ENCODE measurements around the gene PFN3. TPM values are rescaled to one million over a fixed set of nuclear protein-coding genes. Genes with fewer than 3 reads are reported as not detected.

PFN3 gene
- total and polyA plus RNA-seq, 2 experiments from 2014 or later, result 1.9 to 2.0 TPM

DNA sequence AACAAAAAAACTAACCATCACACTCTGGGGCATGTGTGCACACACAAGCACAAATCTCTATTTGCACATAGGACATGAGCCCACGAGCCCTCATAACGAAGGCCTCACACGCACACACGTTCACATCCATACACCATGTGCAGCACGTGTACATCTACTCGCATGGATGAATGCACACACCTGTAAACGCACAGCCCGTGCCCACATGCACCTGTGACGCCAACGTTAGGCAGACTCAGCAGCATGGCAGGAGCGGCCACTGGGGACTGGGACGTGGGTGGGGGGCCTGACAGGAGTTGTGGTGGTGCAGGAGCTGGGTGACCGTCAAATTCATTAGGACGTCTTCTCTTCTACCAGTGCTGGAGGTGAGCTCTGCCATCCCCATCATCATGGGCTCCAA lies 13.1 kb downstream of the PFN3 start:
- H3K4me2 ChIP-seq, result no peak overlapping the region
- H3K4me1 ChIP-seq (ENCODE audit: insufficient read depth), result no peaks in the 10 kb centered on the region
- TF ChIP-seq, protein P1, sequence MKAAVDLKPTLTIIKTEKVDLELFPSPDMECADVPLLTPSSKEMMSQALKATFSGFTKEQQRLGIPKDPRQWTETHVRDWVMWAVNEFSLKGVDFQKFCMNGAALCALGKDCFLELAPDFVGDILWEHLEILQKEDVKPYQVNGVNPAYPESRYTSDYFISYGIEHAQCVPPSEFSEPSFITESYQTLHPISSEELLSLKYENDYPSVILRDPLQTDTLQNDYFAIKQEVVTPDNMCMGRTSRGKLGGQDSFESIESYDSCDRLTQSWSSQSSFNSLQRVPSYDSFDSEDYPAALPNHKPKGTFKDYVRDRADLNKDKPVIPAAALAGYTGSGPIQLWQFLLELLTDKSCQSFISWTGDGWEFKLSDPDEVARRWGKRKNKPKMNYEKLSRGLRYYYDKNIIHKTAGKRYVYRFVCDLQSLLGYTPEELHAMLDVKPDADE (IDR thresholded peaks at IDR 0.05), result no peak
- TF ChIP-seq, protein P2, sequence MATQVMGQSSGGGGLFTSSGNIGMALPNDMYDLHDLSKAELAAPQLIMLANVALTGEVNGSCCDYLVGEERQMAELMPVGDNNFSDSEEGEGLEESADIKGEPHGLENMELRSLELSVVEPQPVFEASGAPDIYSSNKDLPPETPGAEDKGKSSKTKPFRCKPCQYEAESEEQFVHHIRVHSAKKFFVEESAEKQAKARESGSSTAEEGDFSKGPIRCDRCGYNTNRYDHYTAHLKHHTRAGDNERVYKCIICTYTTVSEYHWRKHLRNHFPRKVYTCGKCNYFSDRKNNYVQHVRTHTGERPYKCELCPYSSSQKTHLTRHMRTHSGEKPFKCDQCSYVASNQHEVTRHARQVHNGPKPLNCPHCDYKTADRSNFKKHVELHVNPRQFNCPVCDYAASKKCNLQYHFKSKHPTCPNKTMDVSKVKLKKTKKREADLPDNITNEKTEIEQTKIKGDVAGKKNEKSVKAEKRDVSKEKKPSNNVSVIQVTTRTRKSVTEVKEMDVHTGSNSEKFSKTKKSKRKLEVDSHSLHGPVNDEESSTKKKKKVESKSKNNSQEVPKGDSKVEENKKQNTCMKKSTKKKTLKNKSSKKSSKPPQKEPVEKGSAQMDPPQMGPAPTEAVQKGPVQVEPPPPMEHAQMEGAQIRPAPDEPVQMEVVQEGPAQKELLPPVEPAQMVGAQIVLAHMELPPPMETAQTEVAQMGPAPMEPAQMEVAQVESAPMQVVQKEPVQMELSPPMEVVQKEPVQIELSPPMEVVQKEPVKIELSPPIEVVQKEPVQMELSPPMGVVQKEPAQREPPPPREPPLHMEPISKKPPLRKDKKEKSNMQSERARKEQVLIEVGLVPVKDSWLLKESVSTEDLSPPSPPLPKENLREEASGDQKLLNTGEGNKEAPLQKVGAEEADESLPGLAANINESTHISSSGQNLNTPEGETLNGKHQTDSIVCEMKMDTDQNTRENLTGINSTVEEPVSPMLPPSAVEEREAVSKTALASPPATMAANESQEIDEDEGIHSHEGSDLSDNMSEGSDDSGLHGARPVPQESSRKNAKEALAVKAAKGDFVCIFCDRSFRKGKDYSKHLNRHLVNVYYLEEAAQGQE (IDR thresholded peaks at IDR 0.05; ENCODE audit: unreplicated experiment), result no peak
- H3K9me3 Mint-ChIP-seq, result no peaks in the 10 kb centered on the region
- H4K20me1 ChIP-seq (replicated peaks; ENCODE audit: insufficient read depth), result no peaks in the 10 kb centered on the region
- H3K9me2 ChIP-seq (ENCODE audit: insufficient read depth), result no peaks in the 10 kb centered on the region
- no peak overlapping the region for H3K4me3 Mint-ChIP-seq
- H3K27me3 ChIP-seq (ENCODE audit: insufficient read depth), result peaks cover 18% of the 10 kb centered on the region; the same call in 1 of the 2 replicates
- peaks cover 23% of the 10 kb centered on the region for H3K4me1 Mint-ChIP-seq
- no peak for DNase-seq (ENCODE audit: low spot score)
- no peak overlapping the region for H3K4me3 ChIP-seq
- 0 out of 2 replicates have a peak, but pooled peaks cover 8% of the 10 kb centered on the region for H3F3A ChIP-seq (replicated peaks; ENCODE audit: low read depth)
- H3K27me3 Mint-ChIP-seq (ENCODE audit: insufficient read depth, low read depth, poor library complexity), result peaks cover 29% of the 10 kb centered on the region
- no peak for ATAC-seq
- H3K27ac ChIP-seq (ENCODE audit: low read depth), result no peak overlapping the region
- no peak overlapping the region for H2AFZ ChIP-seq
- H3K27ac Mint-ChIP-seq, result 0 out of 2 replicates have a peak overlapping the region, but pooled peaks have one; percentile 69
- no peaks in the 10 kb centered on the region for H3K79me2 ChIP-seq (replicated peaks; ENCODE audit: insufficient read depth)
- no peaks in the 10 kb centered on the region; the same call in 2 of the 3 replicates for H3K36me3 Mint-ChIP-seq (ENCODE audit: low read depth)
- no peaks in the 10 kb centered on the region for H3K36me3 ChIP-seq (ENCODE audit: insufficient read depth)

DNA sequence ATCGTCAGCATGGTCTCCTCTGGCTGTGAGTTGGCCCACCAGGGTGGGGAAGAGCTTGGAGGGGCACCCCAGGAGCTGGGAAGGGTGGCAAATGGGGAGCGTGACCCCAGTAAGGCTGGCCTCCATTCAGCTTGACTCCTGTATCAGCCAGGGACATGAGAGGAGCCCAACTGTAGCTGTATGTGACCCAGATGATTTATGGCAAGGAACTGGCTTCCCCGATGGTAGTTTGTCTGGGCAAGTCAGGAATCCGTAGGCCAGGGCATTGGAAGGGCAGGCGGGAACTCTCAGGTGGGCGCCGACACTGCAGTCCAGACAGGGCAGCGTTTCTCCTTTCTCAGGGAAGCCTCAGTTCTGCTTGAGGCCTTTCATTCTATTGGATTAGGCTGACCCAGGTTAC lies 13.9 kb downstream of the PFN3 start:
- Histone ChIP-seq H2AFZ (no peak overlapping the region), H3K36me3 (ENCODE audit: insufficient read depth) (no peaks in the 10 kb centered on the region), H3K4me3 (no peak overlapping the region), H3K4me2 (no peak overlapping the region), H3K27me3 (ENCODE audit: insufficient read depth) (peaks cover 18% of the 10 kb centered on the region; the same call in 1 of the 2 replicates), H3K4me1 (ENCODE audit: insufficient read depth) (no peaks in the 10 kb centered on the region), H3F3A (replicated peaks; ENCODE audit: low read depth) (0 out of 2 replicates have a peak, but pooled peaks cover 8% of the 10 kb centered on the region), H4K20me1 (replicated peaks; ENCODE audit: insufficient read depth) (no peaks in the 10 kb centered on the region), H3K9me2 (ENCODE audit: insufficient read depth) (no peaks in the 10 kb centered on the region), H3K27ac (ENCODE audit: low read depth) (no peak overlapping the region), H3K79me2 (replicated peaks; ENCODE audit: insufficient read depth) (no peaks in the 10 kb centered on the region)
- Mint-ChIP-seq H3K9me3 (no peaks in the 10 kb centered on the region), H3K36me3 (ENCODE audit: low read depth) (no peaks in the 10 kb centered on the region; the same call in 2 of the 3 replicates), H3K27ac (no peak overlapping the region), H3K4me3 (no peak overlapping the region), H3K4me1 (peaks cover 25% of the 10 kb centered on the region), H3K27me3 (ENCODE audit: insufficient read depth, low read depth, poor library complexity) (peaks cover 32% of the 10 kb centered on the region)
- DNase-seq (ENCODE audit: low spot score) (no peak), ATAC-seq (no peak)
- no peak for TF ChIP-seq ZNF331 (CRISPR knock-in tag; IDR thresholded peaks at IDR 0.05; ENCODE audit: low read depth)
- TF ChIP-seq EZH2 (IDR thresholded peaks at IDR 0.05; ENCODE audit: low read depth, unreplicated experiment), result no peak
- TF ChIP-seq CREB1 (CRISPR knock-in tag; IDR thresholded peaks at IDR 0.05; ENCODE audit: low read depth), result no peak
- no peak for TF ChIP-seq NANOG (IDR thresholded peaks at IDR 0.05; ENCODE audit: borderline replicate concordance)
- TF ChIP-seq STAT1 (IDR thresholded peaks at IDR 0.05; ENCODE audit: unreplicated experiment), result no peak
- TF ChIP-seq, protein P2 (IDR thresholded peaks at IDR 0.05; ENCODE audit: unreplicated experiment), result no peak
- TF ChIP-seq, protein P3, sequence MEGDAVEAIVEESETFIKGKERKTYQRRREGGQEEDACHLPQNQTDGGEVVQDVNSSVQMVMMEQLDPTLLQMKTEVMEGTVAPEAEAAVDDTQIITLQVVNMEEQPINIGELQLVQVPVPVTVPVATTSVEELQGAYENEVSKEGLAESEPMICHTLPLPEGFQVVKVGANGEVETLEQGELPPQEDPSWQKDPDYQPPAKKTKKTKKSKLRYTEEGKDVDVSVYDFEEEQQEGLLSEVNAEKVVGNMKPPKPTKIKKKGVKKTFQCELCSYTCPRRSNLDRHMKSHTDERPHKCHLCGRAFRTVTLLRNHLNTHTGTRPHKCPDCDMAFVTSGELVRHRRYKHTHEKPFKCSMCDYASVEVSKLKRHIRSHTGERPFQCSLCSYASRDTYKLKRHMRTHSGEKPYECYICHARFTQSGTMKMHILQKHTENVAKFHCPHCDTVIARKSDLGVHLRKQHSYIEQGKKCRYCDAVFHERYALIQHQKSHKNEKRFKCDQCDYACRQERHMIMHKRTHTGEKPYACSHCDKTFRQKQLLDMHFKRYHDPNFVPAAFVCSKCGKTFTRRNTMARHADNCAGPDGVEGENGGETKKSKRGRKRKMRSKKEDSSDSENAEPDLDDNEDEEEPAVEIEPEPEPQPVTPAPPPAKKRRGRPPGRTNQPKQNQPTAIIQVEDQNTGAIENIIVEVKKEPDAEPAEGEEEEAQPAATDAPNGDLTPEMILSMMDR (conservative IDR thresholded peaks at IDR 0.05; ENCODE audit: low read depth in 2 of 2), result no peak

All from GM23338 (cell line).